HG03045 (cell line): ENCODE results near the gene EHHADH.

Source experiments
- ATAC-seq: cut with Tn5 transposase; IDR thresholded peaks from one replicate; pipeline ENCODE4 v1.9.1; 2021; ENCODE audit warnings: mild to moderate bottlenecking, moderate library complexity; ENCODE audit not compliant: unreplicated experiment

Gene EHHADH

DNA sequence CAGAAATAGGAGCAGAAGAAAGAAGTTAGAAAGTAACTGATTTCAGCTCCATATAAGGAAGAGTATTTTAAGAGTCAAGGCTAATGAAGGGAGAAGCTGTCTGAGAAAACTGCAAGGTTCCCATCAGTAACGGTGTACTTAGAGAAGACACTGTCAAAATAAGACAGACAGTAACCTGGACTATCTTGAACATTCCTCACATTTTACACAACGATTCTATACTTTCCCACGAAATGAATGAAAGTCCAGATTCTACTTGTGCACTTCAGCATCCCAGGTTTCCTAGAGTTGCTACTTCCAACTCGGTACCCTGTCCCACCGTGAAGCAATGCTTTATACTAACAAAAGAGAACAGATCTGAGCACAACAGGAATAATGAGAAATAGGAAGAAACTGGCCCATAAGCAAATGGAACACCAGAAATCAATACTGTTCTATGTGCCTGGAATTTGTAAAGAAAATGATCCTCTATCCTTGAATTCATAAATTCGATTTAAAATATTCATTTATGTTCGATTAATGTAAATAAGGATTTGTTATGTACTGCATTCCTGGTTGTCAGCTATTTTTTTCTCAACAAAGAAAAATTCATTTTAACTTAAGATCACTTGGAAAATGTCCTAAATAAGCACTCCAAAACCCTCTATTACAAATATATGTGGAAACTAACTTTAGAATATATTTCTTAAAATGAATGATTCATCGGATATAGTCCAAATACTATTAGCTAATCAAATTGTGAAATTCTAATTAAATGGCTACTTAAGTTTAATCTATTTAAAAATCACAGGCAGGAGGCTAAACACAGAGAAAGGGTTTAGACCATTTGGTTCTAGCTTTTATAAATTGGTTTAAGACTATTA lies 102.5 kb downstream of the EHHADH start:
- ATAC-seq = no peak

DNA sequence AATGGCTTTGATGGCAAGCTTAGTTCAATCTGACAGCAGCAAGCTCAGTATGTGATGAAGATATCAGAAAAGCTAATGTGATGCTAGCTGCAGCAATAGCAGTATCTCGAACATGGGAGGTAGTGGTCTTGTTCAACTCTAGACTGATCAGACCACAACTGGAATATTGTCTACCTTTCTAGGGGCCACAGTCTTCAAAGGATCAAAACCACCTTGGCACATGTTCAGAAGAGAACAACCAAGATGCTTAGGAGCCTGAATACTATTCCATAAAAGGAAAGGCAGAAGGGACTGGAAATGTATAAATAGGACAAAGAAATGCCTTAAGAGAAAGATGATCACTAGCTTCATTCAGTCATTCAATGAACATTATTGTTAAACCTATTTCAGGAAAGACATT lies 103.3 kb downstream of the EHHADH start:
- ATAC-seq = no peak

DNA sequence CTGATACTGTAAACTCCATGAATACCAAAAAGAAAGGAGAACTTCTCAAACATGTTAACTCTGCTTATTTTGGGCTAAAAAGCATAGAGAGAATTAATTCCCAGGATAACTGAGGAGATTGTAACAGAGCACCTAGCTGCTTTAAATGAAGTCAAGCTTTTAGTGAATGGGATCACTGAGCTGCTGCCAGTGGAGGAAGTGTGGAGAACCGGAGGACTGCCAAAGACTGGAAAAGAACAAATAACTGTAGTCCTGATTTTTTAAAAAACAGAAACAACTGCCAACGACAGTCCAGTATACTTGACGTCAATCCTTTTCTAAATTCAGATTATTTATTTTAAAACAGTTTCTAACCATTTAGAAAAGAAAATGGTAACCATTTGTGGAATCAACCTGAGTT lies 104.3 kb downstream of the EHHADH start:
- ATAC-seq = no peak

DNA sequence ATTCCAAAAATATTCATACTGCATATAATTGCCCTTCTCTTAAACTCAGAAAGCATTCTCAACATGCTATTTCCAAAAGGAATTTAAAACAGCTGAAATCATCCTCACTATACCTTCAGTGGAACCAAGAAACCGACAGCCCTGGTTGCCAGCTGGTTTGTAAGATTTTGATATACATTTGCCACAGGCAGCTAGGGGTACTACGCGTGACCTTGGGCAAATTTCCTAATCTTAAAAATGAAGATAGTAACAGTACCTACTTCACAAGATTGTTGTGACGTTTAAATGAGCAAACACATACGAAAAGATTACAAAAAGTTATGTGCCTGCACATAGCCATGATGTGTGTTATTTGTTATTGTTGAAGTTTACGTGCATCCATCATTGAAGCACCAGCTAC lies 108.3 kb downstream of the EHHADH start:
- no peak for ATAC-seq

DNA sequence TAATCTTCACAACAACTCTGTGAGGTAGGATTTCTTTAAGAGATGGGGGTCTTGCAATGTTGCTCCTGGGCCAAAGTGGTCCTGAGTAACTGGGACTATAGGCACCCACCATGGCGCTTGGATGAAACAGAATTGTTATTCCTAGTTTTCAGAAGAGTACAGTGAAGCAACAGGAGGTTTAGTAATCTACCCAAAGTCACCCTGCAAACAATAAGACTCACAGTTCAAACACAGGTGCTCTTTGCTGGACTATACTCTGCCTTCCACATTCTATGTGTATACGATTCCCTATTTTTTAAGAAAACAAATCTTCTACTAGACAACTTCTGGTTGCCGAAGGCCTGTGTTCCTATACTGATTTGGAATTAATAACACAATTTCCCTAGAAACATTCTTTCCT lies 109.1 kb downstream of the EHHADH start:
- ATAC-seq = no peak
